ENCODE data around the gene RPTOR.
"Not testable (repeated sequence)": the region's sequence is repeated elsewhere in the genome, so short reads cannot be mapped to it uniquely, and the experiment has no call there.

RPTOR gene, protein sequence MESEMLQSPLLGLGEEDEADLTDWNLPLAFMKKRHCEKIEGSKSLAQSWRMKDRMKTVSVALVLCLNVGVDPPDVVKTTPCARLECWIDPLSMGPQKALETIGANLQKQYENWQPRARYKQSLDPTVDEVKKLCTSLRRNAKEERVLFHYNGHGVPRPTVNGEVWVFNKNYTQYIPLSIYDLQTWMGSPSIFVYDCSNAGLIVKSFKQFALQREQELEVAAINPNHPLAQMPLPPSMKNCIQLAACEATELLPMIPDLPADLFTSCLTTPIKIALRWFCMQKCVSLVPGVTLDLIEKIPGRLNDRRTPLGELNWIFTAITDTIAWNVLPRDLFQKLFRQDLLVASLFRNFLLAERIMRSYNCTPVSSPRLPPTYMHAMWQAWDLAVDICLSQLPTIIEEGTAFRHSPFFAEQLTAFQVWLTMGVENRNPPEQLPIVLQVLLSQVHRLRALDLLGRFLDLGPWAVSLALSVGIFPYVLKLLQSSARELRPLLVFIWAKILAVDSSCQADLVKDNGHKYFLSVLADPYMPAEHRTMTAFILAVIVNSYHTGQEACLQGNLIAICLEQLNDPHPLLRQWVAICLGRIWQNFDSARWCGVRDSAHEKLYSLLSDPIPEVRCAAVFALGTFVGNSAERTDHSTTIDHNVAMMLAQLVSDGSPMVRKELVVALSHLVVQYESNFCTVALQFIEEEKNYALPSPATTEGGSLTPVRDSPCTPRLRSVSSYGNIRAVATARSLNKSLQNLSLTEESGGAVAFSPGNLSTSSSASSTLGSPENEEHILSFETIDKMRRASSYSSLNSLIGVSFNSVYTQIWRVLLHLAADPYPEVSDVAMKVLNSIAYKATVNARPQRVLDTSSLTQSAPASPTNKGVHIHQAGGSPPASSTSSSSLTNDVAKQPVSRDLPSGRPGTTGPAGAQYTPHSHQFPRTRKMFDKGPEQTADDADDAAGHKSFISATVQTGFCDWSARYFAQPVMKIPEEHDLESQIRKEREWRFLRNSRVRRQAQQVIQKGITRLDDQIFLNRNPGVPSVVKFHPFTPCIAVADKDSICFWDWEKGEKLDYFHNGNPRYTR (N-terminal part only)

GRCh38 chr17:80544655-80545498, at the start of gene RPTOR:
Gene RPTOR (plus strand): TSS chr17:80544838. CDS start chr17:80545630, 792 bp downstream.
- DNase-seq: peak; percentile 78

- no peak for DNase-seq
Observed at GRCh38 chr17:80497726-80498241, 46.9 kb upstream of the RPTOR start.

- DNase-seq: no peak
Observed at GRCh38 chr17:80498242-80498919, 46.3 kb upstream of the RPTOR start.

DNA sequence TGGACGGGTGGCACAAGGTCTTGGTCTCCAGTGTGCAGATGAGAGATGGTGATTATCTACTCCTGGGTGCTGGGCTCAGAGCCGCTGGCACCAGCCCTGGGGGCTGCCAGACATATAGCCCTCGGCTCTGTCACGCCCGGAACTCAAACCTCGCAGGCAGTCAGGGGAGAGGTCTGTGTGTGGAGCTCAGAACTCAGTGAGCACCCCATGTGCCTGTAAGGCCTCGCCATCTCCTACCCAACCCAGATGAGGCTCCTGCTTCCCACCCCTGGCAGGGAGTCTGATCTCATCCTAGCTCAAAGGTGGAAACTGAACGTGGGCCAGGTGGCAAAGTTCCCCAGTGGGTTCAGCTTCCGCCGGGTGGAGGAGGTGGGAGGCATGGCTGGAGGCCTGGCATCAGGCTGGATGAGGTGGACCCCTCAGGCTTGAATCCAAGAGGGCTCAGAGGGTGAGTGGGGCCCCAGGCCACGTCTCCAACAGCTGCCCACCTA, 45.7 kb upstream of the RPTOR start:
- no peak for DNase-seq

DNA sequence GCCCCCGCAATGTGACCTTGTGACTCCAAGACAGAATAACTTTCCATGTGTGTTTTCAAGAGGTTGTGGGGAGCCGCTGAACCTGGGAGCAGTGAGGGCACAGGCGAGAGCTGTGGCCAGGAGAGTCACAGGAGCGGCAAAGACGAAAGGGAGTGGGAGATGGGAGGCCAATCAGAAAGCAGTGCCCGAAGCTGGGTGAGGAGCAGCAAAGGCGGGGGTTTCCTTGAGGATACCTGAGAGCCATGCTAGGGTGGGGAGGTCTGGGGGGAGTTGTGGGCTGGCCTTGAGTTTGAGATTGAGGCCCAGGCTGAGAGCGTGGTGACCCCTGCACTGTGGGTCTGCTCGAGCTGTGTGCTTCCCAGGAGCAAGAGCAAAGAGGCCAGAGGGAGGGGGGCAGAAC, 45.1 kb upstream of the RPTOR start:
- DNase-seq: no peak

GRCh38 chr17:80499961-80500665, 44.5 kb upstream of the RPTOR start:
- DNase-seq: no peak

GRCh38 chr17:80501741-80502577, 42.7 kb upstream of the RPTOR start:
- no peak for DNase-seq

GRCh38 chr17:80502578-80502877, 42.1 kb upstream of the RPTOR start:
- no peak for DNase-seq

- DNase-seq: no peak
Observed at GRCh38 chr17:80503031-80503430, 41.6 kb upstream of the RPTOR start.

DNA sequence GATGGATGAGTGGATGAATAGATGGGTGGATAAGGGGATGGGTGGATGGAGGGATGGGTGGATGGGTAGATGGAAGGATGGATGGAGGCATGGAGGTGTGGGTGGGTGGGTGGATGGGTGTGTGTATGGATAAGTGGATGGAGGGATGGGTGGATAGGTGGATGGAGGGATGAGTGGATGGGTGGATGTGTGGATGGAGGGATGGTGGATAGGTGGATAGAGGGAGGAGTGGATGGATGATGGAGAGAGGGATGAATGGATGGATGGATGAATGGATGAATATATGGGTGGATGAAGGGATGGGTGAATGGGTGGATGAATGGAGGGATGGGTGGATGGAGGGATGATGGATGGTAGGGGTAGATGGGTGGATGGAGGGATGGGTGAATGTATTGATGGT, 40.7 kb upstream of the RPTOR start:
- DNase-seq: no peak

- no peak for DNase-seq
Observed at GRCh38 chr17:80504686-80505413, 39.8 kb upstream of the RPTOR start.

- DNase-seq: not testable (repeated sequence)
Observed at GRCh38 chr17:80507177-80507576, 37.5 kb upstream of the RPTOR start.

GRCh38 chr17:80507965-80508364, 36.7 kb upstream of the RPTOR start:
- no peak for DNase-seq

DNA sequence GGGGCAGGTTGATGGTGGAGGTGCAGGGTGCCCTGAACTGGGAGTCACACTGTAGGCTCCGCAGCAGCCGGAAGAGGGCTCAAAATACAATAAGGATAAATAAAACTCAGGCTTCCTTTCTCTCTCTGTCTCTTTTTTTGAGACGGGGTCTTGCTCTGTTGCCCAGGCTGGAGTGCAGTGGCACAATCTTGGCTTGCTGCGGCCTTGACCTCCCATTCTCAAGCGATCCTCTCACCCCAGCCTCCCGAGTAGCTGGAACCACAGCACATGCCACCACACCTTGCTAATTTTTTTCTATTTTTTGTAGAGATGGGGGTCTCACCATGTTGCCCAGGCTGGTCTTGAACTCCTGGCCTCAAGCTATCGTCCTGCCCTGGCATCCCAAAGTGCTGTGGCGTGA, 35.3 kb upstream of the RPTOR start:
- no peak for DNase-seq

- no peak for DNase-seq
Observed at GRCh38 chr17:80510132-80510531, 34.5 kb upstream of the RPTOR start.

DNA sequence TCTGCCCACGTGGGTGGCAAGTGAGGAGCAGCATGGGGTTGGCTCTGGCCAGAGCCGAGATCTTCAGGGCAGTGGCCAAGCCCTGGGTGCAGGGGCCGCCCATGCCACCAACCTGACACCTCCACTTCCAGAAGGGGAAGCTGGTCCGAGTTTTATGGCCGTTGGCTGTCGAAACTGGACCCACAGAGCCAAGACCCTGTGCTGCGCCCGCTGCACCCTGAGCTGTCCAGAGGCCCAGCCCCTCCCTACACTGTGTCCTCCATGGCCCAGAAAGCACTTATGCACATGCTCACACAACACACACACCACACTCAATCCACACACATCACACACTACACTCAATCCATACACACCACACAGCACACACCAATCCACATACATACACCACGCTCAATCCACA, 33.9 kb upstream of the RPTOR start:
- no peak for DNase-seq

DNA sequence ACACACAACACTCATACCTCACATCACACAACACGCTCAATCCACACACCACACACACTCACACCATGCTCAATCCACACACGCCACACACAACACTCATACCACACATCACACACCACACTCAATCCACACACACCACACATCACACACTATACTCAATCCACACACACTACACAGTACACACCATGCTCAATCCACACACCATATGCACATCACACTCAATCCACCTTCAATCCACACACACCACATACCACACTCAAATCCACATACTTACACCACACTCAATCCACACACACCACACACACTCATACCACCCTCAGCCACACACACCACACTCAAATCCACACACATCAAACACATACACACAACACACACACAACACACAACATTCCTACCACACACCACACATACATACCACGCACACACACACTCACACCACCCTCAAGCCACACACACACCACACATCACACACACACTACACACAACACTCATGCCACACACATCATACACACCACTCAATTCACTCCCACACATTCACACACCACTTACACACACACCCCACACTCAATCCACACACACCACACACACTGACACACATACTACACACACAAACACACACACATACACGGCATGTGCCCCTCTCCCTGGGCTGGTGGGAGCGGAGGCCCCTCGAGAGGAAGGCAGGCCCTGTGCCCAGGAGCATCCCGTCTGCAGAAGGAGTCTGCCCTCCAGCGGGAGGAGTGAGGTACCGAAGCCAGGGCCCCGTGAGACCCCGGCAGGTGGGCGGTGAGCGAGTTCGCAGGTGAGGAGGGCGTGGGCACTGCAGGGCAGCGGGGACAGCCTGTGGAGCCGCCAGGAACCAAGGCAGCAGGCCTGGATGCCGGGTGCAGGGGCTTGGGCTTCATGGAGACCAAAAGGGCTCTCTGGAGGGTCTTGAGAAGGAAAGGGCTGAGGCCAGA, 33.1 kb upstream of the RPTOR start:
- DNase-seq: no peak

DNA sequence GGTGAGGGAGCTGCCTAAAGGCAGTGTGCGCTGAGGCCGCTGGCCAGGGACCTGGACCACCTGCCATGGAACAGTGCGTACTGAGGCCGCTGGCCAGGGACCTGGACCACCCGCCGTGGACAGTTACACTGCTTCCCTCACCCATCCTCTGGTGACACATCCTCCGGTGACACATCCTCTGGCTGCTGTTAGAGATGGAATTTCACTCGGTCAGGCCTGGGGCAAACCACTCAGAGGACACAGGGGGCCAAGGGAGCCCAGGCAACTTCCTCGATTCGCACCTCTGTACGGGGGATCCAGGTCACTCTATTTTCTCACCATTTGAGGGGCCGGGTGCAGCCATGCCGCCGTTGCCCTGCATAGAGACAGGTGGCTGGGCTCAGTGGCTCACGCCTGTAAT, 32.4 kb upstream of the RPTOR start:
- no peak for DNase-seq
